ENCODE measurements around the gene WDR62.

GRCh38 chr19:36082916-36083315 is 28.2 kb downstream of the WDR62 start:
- no peak for TF ChIP-seq POLR2A (IDR thresholded peaks at IDR 0.05)
- TF ChIP-seq CTCF (IDR thresholded peaks at IDR 0.05): no peak
